Measurements from ENCODE around the gene CCDC88C. TPM values are rescaled to one million over a fixed set of nuclear protein-coding genes. Genes with fewer than 3 reads are reported as not detected.
A peak's percentile ranks its signal among the peaks of the same experiment; 100 is the strongest.

Gene CCDC88C
- total RNA-seq, 1 experiment from 2014 or later = 64.8 TPM

GRCh38 chr14:91399868-91400640 lies 17.6 kb downstream of the CCDC88C start (continued):
- TF ChIP-seq ZMAT4 (CRISPR knock-in tag; IDR thresholded peaks at IDR 0.05) (no peak), USF2 (CRISPR knock-in tag; IDR thresholded peaks at IDR 0.05) (no peak)

- no peaks in the 10 kb centered on the region for H3K27me3 Mint-ChIP-seq (ENCODE audit: low read depth)
- POLR2A ChIA-PET = interaction anchor here (1.0 to 2.5 kb wide), 3 partner anchors 15 to 111 kb away, joined by 3 to 6 read pairs (median 4); partner anchors contain the start of gene PPP4R3A
- no peak overlapping the region for H3K4me3 Mint-ChIP-seq
- peak overlapping the region; percentile 84 for H3K27ac Mint-ChIP-seq
- ATAC-seq = peak; percentile 4; the same call in 1 of the 2 replicates
- no peak for TF ChIP-seq ZSCAN18 (CRISPR knock-in tag; IDR thresholded peaks at IDR 0.05)
- no peak for TF ChIP-seq KAT7 (CRISPR knock-in tag; IDR thresholded peaks at IDR 0.05; ENCODE audit: borderline replicate concordance)
- TF ChIP-seq ZNF425 (CRISPR knock-in tag; conservative IDR thresholded peaks at IDR 0.05) = no peak
- no peak for TF ChIP-seq USF2 (CRISPR knock-in tag; IDR thresholded peaks at IDR 0.05)
- TF ChIP-seq ARID4B (CRISPR knock-in tag; IDR thresholded peaks at IDR 0.05; ENCODE audit: borderline replicate concordance) = no peak
- no peak for TF ChIP-seq ZNF219 (CRISPR knock-in tag; IDR thresholded peaks at IDR 0.05; ENCODE audit: borderline replicate concordance)
- TF ChIP-seq NR1H2 (CRISPR knock-in tag; IDR thresholded peaks at IDR 0.05) = no peak
- no peak for TF ChIP-seq CDX4 (CRISPR knock-in tag; IDR thresholded peaks at IDR 0.05; ENCODE audit: borderline replicate concordance)
- no peak for TF ChIP-seq AFF4 (CRISPR knock-in tag; IDR thresholded peaks at IDR 0.05; ENCODE audit: borderline replicate concordance)
- no peak for TF ChIP-seq NFYB (CRISPR knock-in tag; conservative IDR thresholded peaks at IDR 0.05; ENCODE audit: low read depth)
- no peak for TF ChIP-seq ZNF281 (CRISPR knock-in tag; IDR thresholded peaks at IDR 0.05)
- no peak for TF ChIP-seq ZNF317 (CRISPR knock-in tag; IDR thresholded peaks at IDR 0.05; ENCODE audit: borderline replicate concordance, low read depth)
- CTCF ChIA-PET = interaction anchor here (1.2 to 5.0 kb wide), 6 partner anchors 15 to 75 kb away, joined by 3 to 41 read pairs (median 7); partner anchors contain the start of gene CCDC88C
- H3K4me1 Mint-ChIP-seq = peaks cover 82% of the 10 kb centered on the region
- no peak for DNase-seq (ENCODE audit: low spot score)
- H3K9me3 Mint-ChIP-seq = peaks cover 8% of the 10 kb centered on the region
- peaks cover 8% of the 10 kb centered on the region for H3K36me3 Mint-ChIP-seq
Observed at GRCh38 chr14:91398707-91399106, 18.9 kb downstream of the CCDC88C start.
